GM12878 (cell line): Measurements from ENCODE around the gene NID1.

Experiments
- CTCF ChIP-seq, 3 experiments: IDR thresholded peaks in 2 of 3; conservative IDR thresholded peaks in 1 of 3; 2 replicates each; pipeline ENCODE4 v1.5.1; 2011; ENCODE audit warnings: low read depth in 3 of 3, low read length in 3 of 3, mild to moderate bottlenecking in 3 of 3, control low read depth in 2 of 3, moderate library complexity in 2 of 3, inconsistent platforms in 1 of 3, mixed read lengths in 1 of 3; ENCODE audit not compliant: control insufficient read depth in 2 of 3, insufficient read depth in 1 of 3; ENCODE audit errors: extremely low read depth in 1 of 3
- ESRRA ChIP-seq: IDR thresholded peaks from 2 replicates; pipeline ENCODE4 v1.6.1; 2012; ENCODE audit warnings: mild to moderate bottlenecking, low read length, improper control_type of control experiment
- GABPA ChIP-seq: IDR thresholded peaks from 2 replicates; pipeline ENCODE4 v1.6.1; 2014; ENCODE audit warnings: antibody characterized with exemption, low read depth, mild to moderate bottlenecking, inconsistent platforms
- JUND ChIP-seq: IDR thresholded peaks from 2 replicates; pipeline ENCODE4 v1.6.1; 2012; ENCODE audit warnings: low read depth, mild to moderate bottlenecking, low read length, improper control_type of control experiment, moderate library complexity
- NFIC ChIP-seq: IDR thresholded peaks from 2 replicates; pipeline ENCODE4 v1.6.1; 2012; ENCODE audit warnings: low read depth, mild to moderate bottlenecking, inconsistent platforms, low read length, moderate library complexity
- POLR2A ChIP-seq: IDR thresholded peaks from 2 replicates; pipeline ENCODE4 v1.6.1; 2011; ENCODE audit warnings: low read depth, mild to moderate bottlenecking, low read length
- SIX5 ChIP-seq: IDR thresholded peaks from 2 replicates; pipeline ENCODE4 v1.6.1; 2011; ENCODE audit warnings: mild to moderate bottlenecking, low read depth, low read length, moderate library complexity; ENCODE audit not compliant: severe bottlenecking
- SMC3 ChIP-seq: IDR thresholded peaks from 2 replicates; pipeline ENCODE4 v1.6.1; 2011; ENCODE audit warnings: low read length, improper control_type of control experiment, borderline replicate concordance
- SP1 ChIP-seq: IDR thresholded peaks from one replicate; pipeline ENCODE4 v1.6.1; 2011; ENCODE audit warnings: low read depth, low read length
- ZBED1 ChIP-seq: IDR thresholded peaks from 2 replicates; pipeline ENCODE4 v1.6.1; 2016; ENCODE audit warnings: borderline replicate concordance

GRCh38 chr1:235932090-235932510, 132.8 kb downstream of the NID1 start:
- TF ChIP-seq GABPA: no peak
- TF ChIP-seq CTCF (IDR thresholded peaks at IDR 0.05 in 2 of 3, conservative IDR thresholded peaks at IDR 0.05 in 1 of 3; ENCODE audit: control insufficient read depth in 2 of 3, extremely low read depth in 1 of 3, insufficient read depth in 1 of 3, low read depth in 3 of 3, low read length in 3 of 3): no peak
- TF ChIP-seq JUND: no peak
- TF ChIP-seq SIX5: no peak
- no peak for TF ChIP-seq NFIC
- TF ChIP-seq ZBED1: no peak
- TF ChIP-seq ESRRA: no peak
- no peak for TF ChIP-seq SP1
- TF ChIP-seq POLR2A: no peak
- no peak for TF ChIP-seq SMC3
